ENCODE data around the gene GPR62. TPM values are rescaled to one million over a fixed set of nuclear protein-coding genes. Genes with fewer than 3 reads are reported as not detected.

Gene GPR62
- polyA plus RNA-seq, 1 of the 3 experiments (the other 2 are of a cell fraction) = 0.02 TPM

DNA sequence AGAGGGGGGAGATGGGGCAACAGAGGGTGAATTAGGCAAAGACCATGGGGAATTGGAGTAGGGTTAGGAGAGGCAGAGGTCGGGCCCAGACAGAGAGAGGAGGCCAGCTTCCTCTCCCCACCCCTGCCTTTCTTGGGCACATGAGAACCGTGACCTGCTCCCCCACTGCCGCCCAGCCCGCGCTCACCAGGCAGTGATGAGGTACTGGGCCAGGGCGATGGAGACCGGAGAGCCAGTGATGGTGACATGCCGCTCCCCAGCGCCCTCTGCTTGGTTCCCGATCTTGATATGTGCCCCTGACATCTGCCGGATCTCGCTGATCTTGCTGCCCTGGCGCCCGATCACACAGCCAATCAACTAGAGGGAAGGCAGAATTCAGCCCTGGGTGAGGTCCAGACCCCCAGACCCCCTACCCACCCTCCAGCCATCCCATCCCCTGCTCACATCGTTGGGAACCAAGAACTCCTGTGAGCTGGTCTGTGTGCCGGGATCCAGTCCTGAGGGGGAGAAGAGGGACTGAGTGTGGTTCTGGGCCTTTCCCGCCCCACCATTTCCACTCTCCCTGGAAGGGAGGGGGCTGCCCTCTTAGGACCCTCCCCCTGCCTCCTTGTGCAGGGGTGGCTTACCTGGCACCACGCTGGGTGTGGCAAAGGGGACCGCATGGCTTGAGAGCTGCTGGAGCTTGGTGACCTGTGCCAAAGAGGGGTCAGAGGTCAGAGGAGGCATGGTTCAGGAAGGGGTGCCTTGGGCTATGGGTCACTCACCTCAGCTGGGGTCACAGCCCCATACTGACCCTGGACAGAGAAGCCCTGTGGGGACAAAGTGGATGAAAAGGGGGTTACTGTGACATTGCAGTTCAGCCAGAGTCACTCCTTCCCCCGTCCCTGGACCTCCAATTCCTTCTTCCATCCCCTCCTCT is 3.7 kb downstream of the GPR62 start:
- TF ChIP-seq, protein P1, sequence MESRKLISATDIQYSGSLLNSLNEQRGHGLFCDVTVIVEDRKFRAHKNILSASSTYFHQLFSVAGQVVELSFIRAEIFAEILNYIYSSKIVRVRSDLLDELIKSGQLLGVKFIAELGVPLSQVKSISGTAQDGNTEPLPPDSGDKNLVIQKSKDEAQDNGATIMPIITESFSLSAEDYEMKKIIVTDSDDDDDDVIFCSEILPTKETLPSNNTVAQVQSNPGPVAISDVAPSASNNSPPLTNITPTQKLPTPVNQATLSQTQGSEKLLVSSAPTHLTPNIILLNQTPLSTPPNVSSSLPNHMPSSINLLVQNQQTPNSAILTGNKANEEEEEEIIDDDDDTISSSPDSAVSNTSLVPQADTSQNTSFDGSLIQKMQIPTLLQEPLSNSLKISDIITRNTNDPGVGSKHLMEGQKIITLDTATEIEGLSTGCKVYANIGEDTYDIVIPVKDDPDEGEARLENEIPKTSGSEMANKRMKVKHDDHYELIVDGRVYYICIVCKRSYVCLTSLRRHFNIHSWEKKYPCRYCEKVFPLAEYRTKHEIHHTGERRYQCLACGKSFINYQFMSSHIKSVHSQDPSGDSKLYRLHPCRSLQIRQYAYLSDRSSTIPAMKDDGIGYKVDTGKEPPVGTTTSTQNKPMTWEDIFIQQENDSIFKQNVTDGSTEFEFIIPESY (IDR thresholded peaks at IDR 0.05; ENCODE audit: borderline replicate concordance, low read depth) = no peak
- TF ChIP-seq CTCF (IDR thresholded peaks at IDR 0.05) (no peak), FOXJ3 (CRISPR knock-in tag; IDR thresholded peaks at IDR 0.05) (no peak), CHD2 (IDR thresholded peaks at IDR 0.05; ENCODE audit: low read length, partially characterized antibody) (no peak), EZH2phosphoT487 (IDR thresholded peaks at IDR 0.05; ENCODE audit: borderline replicate concordance, low read depth) (no peak), RCOR1 (IDR thresholded peaks at IDR 0.05; ENCODE audit: low read length) (no peak), SMC3 (IDR thresholded peaks at IDR 0.05; ENCODE audit: low read depth, low read length) (no peak), MEF2A (IDR thresholded peaks at IDR 0.05; ENCODE audit: borderline replicate concordance, low read depth) (no peak), SIN3A (IDR thresholded peaks at IDR 0.05; ENCODE audit: borderline replicate concordance, low read depth, low read length) (no peak), FOXM1 (IDR thresholded peaks at IDR 0.05; ENCODE audit: low read depth) (no peak), TEAD4 (IDR thresholded peaks at IDR 0.05; ENCODE audit: borderline replicate concordance, insufficient read depth) (no peak), POLR2AphosphoS5 (IDR thresholded peaks at IDR 0.05; ENCODE audit: low read depth, low read length) (no peak), RFX5 (IDR thresholded peaks at IDR 0.05; ENCODE audit: low read length) (no peak), RXRA (IDR thresholded peaks at IDR 0.05; ENCODE audit: borderline replicate concordance, low read depth) (no peak), YY1 (IDR thresholded peaks at IDR 0.05; ENCODE audit: low read depth) (no peak), NFIC (IDR thresholded peaks at IDR 0.05; ENCODE audit: borderline replicate concordance) (no peak)
- TF ChIP-seq, protein P2, sequence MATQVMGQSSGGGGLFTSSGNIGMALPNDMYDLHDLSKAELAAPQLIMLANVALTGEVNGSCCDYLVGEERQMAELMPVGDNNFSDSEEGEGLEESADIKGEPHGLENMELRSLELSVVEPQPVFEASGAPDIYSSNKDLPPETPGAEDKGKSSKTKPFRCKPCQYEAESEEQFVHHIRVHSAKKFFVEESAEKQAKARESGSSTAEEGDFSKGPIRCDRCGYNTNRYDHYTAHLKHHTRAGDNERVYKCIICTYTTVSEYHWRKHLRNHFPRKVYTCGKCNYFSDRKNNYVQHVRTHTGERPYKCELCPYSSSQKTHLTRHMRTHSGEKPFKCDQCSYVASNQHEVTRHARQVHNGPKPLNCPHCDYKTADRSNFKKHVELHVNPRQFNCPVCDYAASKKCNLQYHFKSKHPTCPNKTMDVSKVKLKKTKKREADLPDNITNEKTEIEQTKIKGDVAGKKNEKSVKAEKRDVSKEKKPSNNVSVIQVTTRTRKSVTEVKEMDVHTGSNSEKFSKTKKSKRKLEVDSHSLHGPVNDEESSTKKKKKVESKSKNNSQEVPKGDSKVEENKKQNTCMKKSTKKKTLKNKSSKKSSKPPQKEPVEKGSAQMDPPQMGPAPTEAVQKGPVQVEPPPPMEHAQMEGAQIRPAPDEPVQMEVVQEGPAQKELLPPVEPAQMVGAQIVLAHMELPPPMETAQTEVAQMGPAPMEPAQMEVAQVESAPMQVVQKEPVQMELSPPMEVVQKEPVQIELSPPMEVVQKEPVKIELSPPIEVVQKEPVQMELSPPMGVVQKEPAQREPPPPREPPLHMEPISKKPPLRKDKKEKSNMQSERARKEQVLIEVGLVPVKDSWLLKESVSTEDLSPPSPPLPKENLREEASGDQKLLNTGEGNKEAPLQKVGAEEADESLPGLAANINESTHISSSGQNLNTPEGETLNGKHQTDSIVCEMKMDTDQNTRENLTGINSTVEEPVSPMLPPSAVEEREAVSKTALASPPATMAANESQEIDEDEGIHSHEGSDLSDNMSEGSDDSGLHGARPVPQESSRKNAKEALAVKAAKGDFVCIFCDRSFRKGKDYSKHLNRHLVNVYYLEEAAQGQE (IDR thresholded peaks at IDR 0.05; ENCODE audit: low read depth, low read length) = no peak
- TF ChIP-seq, protein P3, sequence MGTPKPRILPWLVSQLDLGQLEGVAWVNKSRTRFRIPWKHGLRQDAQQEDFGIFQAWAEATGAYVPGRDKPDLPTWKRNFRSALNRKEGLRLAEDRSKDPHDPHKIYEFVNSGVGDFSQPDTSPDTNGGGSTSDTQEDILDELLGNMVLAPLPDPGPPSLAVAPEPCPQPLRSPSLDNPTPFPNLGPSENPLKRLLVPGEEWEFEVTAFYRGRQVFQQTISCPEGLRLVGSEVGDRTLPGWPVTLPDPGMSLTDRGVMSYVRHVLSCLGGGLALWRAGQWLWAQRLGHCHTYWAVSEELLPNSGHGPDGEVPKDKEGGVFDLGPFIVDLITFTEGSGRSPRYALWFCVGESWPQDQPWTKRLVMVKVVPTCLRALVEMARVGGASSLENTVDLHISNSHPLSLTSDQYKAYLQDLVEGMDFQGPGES (IDR thresholded peaks at IDR 0.05; ENCODE audit: low read depth, low read length) = no peak
- TF ChIP-seq, protein P4, sequence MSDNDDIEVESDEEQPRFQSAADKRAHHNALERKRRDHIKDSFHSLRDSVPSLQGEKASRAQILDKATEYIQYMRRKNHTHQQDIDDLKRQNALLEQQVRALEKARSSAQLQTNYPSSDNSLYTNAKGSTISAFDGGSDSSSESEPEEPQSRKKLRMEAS (IDR thresholded peaks at IDR 0.05; ENCODE audit: low read depth) = no peak
- 96% methylated on average over 17 of the region's 20 CpGs for WGBS (ENCODE audit: low lambda C conversion rate)
- Histone ChIP-seq H3K27me3 (ENCODE audit: insufficient read depth) (no peaks in the 10 kb centered on the region), H4K20me1 (ENCODE audit: insufficient read depth) (0 out of 2 replicates have a peak, but pooled peaks cover 4% of the 10 kb centered on the region), H3K36me3 (replicated peaks in 1 of 2; ENCODE audit: control insufficient read depth in 1 of 2, insufficient read depth in 2 of 2, low read length in 1 of 2) (peaks cover 5 to 42% of the 10 kb centered on the region in 2 experiments), H3K4me2 (no peak overlapping the region), H3K9me2 (no peaks in the 10 kb centered on the region), H3F3A (replicated peaks; ENCODE audit: insufficient read depth) (peaks cover 3% of the 10 kb centered on the region), H3K4me3 (ENCODE audit: low read depth in 2 of 2, low read length in 1 of 2) (no peak overlapping the region), H3K27ac (ENCODE audit: low read depth in 2 of 2, low read length in 1 of 2) (no peak overlapping the region), H3K4me1 (ENCODE audit: control insufficient read depth in 1 of 2, insufficient read depth in 2 of 2, low read depth in 1 of 2, low read length in 1 of 2) (peaks cover 1 to 16% of the 10 kb centered on the region in 2 experiments; a peak in 2 of 4 replicates), H3K9me3 (no peaks in the 10 kb centered on the region), H3K9ac (no peak overlapping the region), H2AFZ (ENCODE audit: low read depth) (no peak overlapping the region), H3K79me2 (ENCODE audit: insufficient read depth) (0 out of 2 replicates have a peak, but pooled peaks cover 4% of the 10 kb centered on the region)
- ChIA-PET CTCF (interaction anchor here (1.0 to 10.7 kb wide), 5 partner anchors 11 to 150 kb away, joined by 3 to 84 read pairs (median 4); partner anchors contain the start of genes ABHD14A and ABHD14B), POLR2A (no interaction called here)
- no peak for DNase-seq
